ENCODE measurements around the gene SDF4. TPM values are rescaled to one million over a fixed set of nuclear protein-coding genes. Genes with fewer than 3 reads are reported as not detected.

Gene SDF4
- total and polyA plus RNA-seq, 2 donors (not counting 1 experiment from before 2014, with no cell fraction given) = 100 to 143 TPM

DNA sequence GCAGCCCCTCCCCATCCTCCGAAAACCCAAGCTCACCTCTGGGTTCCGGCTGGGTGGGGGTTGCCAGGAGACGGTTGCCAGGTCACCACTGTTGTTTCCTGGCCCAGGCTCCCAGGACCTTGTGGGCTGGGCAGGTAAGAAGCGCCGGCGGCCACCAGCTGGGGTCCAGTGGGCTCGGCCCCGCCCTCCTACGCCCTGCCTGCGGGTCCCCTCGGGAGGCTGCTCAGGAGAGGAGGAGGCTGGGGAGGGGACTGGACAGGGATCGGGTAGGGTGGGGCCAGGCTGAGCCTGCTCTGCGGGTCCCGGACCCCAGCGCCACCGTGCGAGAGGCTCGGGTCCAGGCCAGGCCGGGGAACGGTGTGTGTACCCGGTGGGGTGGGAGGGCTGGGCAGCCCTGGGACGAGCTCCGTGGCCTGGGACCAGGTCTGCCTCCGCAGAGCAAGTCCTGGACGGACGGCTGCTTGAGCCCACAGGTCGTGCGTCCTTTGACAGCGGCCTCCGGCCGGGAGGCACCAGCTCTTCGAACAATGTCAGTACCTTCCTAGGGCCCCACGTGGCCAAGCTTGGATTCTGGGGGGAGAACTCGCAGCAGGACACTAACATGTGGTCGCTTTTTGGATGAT lies 57.9 kb downstream of the SDF4 start, which contains the start of gene TTLL10:
TSS of gene TTLL10 (plus strand) at position 88 of the 623 bp plus-strand sequence. CDS start 5,336 bp downstream, outside the sequence.
- H3K27me3 Mint-ChIP-seq = peaks cover 12% of the 10 kb centered on the region
- Histone ChIP-seq H3K9ac (ENCODE audit: low read length) (peak within 1 kb of the TSS; percentile 48), H3K4me1 (ENCODE audit: control insufficient read depth in 2 of 2, insufficient read depth in 2 of 2, low read length in 2 of 2) (peaks cover 57 to 70% of the 10 kb centered on the region in 2 donors), H3K36me3 (replicated peaks in 1 of 2; ENCODE audit: control extremely low read depth in 1 of 2, control insufficient read depth in 1 of 2, extremely low read depth in 1 of 2, insufficient read depth in 2 of 2, low read length in 1 of 2) (no peaks in the 10 kb centered on the region), H3K9me3 (ENCODE audit: control extremely low read depth in 1 of 3, control insufficient read depth in 2 of 3, insufficient read depth in 1 of 3, low read length in 2 of 3) (peaks cover 0 to 17% (median 0%) of the 10 kb centered on the region in 3 donors), H4K20me1 (ENCODE audit: control insufficient read depth, insufficient read depth, low read length, poor library complexity, severe bottlenecking) (no peaks in the 10 kb centered on the region), H3K27me3 (replicated peaks in 1 of 4; ENCODE audit: control extremely low read depth in 1 of 4, control insufficient read depth in 3 of 4, insufficient read depth in 4 of 4, low read length in 3 of 4) (peaks cover 0 to 44% (median 21%) of the 10 kb centered on the region in 4 experiments), H3K4me3 (ENCODE audit: control extremely low read depth in 1 of 5, extremely low read depth in 1 of 5, insufficient read depth in 1 of 5, low read depth in 2 of 5, low read length in 4 of 5) (peak within 1 kb of the TSS in 2 of 5 experiments; percentile 15 to 22), H3K27ac (ENCODE audit: low read length in 2 of 2) (no peak within 1 kb of the TSS), H2AFZ (ENCODE audit: insufficient read depth, low read depth, low read length, poor library complexity, severe bottlenecking) (peak within 1 kb of the TSS; percentile 28), H3K79me2 (ENCODE audit: control insufficient read depth, insufficient read depth, low read length) (no peaks in the 10 kb centered on the region), H3K4me2 (replicated peaks; ENCODE audit: low read depth, low read length, poor library complexity, severe bottlenecking) (peak within 1 kb of the TSS; percentile 81)
- H3K4me1 Mint-ChIP-seq = peaks cover 52% of the 10 kb centered on the region
- H3K27ac Mint-ChIP-seq = peak within 1 kb of the TSS; percentile 50
- ChIA-PET CTCF (interaction anchor here (5.3 kb wide), 1 partner anchor 52 kb away, joined by 31 read pairs; no protein-coding TSS in a partner anchor), POLR2A (interaction anchor here (0.7 to 1.2 kb wide), 2 partner anchors 32 to 37 kb away, joined by 3 to 5 read pairs; no protein-coding TSS in a partner anchor)
- ATAC-seq (ENCODE audit: low read depth) (peak; percentile 31), DNase-seq (peak; percentile 84)
- intact Hi-C loops (cut with micrococcal nuclease) = loop anchor here (2.0 to 5.0 kb wide), 4 partner anchors 29 to 52 kb away; no protein-coding TSS in a partner anchor
- no peaks in the 10 kb centered on the region for H3K9me3 Mint-ChIP-seq (ENCODE audit: insufficient read depth)
- H3K4me3 Mint-ChIP-seq = peak within 1 kb of the TSS; percentile 55
- no peak for TF ChIP-seq EZH2 (IDR thresholded peaks at IDR 0.05; ENCODE audit: borderline replicate concordance, insufficient read depth, low read depth, low read length, poor library complexity, severe bottlenecking)
- TF ChIP-seq, protein P1, sequence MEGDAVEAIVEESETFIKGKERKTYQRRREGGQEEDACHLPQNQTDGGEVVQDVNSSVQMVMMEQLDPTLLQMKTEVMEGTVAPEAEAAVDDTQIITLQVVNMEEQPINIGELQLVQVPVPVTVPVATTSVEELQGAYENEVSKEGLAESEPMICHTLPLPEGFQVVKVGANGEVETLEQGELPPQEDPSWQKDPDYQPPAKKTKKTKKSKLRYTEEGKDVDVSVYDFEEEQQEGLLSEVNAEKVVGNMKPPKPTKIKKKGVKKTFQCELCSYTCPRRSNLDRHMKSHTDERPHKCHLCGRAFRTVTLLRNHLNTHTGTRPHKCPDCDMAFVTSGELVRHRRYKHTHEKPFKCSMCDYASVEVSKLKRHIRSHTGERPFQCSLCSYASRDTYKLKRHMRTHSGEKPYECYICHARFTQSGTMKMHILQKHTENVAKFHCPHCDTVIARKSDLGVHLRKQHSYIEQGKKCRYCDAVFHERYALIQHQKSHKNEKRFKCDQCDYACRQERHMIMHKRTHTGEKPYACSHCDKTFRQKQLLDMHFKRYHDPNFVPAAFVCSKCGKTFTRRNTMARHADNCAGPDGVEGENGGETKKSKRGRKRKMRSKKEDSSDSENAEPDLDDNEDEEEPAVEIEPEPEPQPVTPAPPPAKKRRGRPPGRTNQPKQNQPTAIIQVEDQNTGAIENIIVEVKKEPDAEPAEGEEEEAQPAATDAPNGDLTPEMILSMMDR (IDR thresholded peaks at IDR 0.05) = no peak
- WGBS (ENCODE audit: insufficient coverage) = 17% methylated on average over 32 of the region's 35 CpGs

Data from B cell (primary cell).